Ishikawa (cell line): ENCODE data around the gene PTPRD.

ENCODE experiments used
- CEBPB ChIP-seq: IDR thresholded peaks from 2 replicates; pipeline ENCODE4 v1.6.1; 2012
- CREB1 ChIP-seq: IDR thresholded peaks from 2 replicates; pipeline ENCODE4 v1.6.1; 2012; ENCODE audit warnings: low read depth
- EGR1 ChIP-seq: IDR thresholded peaks from 2 replicates; pipeline ENCODE4 v1.6.1; 2012
- EP300 ChIP-seq: IDR thresholded peaks from 2 replicates; pipeline ENCODE4 v1.6.1; 2012; ENCODE audit warnings: borderline replicate concordance
- FOXM1 ChIP-seq: IDR thresholded peaks from 2 replicates; pipeline ENCODE4 v1.6.1; 2012; ENCODE audit warnings: low read depth, borderline replicate concordance
- MAX ChIP-seq: IDR thresholded peaks from 2 replicates; pipeline ENCODE4 v1.6.1; 2012
- NFIC ChIP-seq: IDR thresholded peaks from 2 replicates; pipeline ENCODE4 v1.6.1; 2012
- RAD21 ChIP-seq: IDR thresholded peaks from 2 replicates; pipeline ENCODE4 v1.6.1; 2012; ENCODE audit warnings: low read depth
- REST ChIP-seq: IDR thresholded peaks from 2 replicates; pipeline ENCODE4 v1.6.1; 2012; ENCODE audit warnings: low read depth, mild to moderate bottlenecking
- TAF1 ChIP-seq: IDR thresholded peaks from 2 replicates; pipeline ENCODE4 v1.6.1; 2012; ENCODE audit warnings: low read depth, mild to moderate bottlenecking
- TCF12 ChIP-seq: IDR thresholded peaks from 2 replicates; pipeline ENCODE4 v1.6.1; 2012; ENCODE audit warnings: low read depth
- TEAD4 ChIP-seq: IDR thresholded peaks from 2 replicates; pipeline ENCODE4 v1.6.1; 2012
- USF1 ChIP-seq: IDR thresholded peaks from 2 replicates; pipeline ENCODE4 v1.6.1; 2012
- YY1 ChIP-seq: IDR thresholded peaks from 2 replicates; pipeline ENCODE4 v1.6.1; 2012; ENCODE audit warnings: low read depth
- ZBTB7A ChIP-seq: IDR thresholded peaks from 2 replicates; pipeline ENCODE4 v1.6.1; 2012; ENCODE audit warnings: low read depth

PTPRD gene

GRCh38 chr9:10208691-10209069 lies 404.1 kb downstream of the PTPRD start:
- TF ChIP-seq RAD21 (no peak), CEBPB (no peak), USF1 (no peak), EGR1 (no peak), YY1 (no peak), NFIC (no peak), MAX (no peak), FOXM1 (no peak), EP300 (no peak), ZBTB7A (no peak), CREB1 (no peak), TEAD4 (no peak)

GRCh38 chr9:10204276-10204675 lies 408.5 kb downstream of the PTPRD start:
- TF ChIP-seq ZBTB7A: no peak
- no peak for TF ChIP-seq NFIC
- TF ChIP-seq EGR1: no peak
- no peak for TF ChIP-seq TEAD4
- no peak for TF ChIP-seq USF1
- no peak for TF ChIP-seq RAD21
- TF ChIP-seq TCF12: no peak
- no peak for TF ChIP-seq CREB1
- no peak for TF ChIP-seq EP300
- TF ChIP-seq YY1: no peak
- TF ChIP-seq TAF1: no peak
- TF ChIP-seq FOXM1: no peak
- TF ChIP-seq MAX: no peak
- TF ChIP-seq CEBPB: no peak
- no peak for TF ChIP-seq REST

- TF ChIP-seq TCF12 (no peak), REST (no peak), TEAD4 (no peak), CREB1 (no peak), MAX (no peak), ZBTB7A (no peak), CEBPB (no peak)
Observed at GRCh38 chr9:10173561-10173960, 439.2 kb downstream of the PTPRD start.

- no peak for TF ChIP-seq CEBPB
- TF ChIP-seq YY1: no peak
- no peak for TF ChIP-seq TCF12
- TF ChIP-seq RAD21: no peak
- TF ChIP-seq NFIC: no peak
- no peak for TF ChIP-seq TAF1
- TF ChIP-seq USF1: no peak
- no peak for TF ChIP-seq FOXM1
- TF ChIP-seq MAX: no peak
- TF ChIP-seq REST: no peak
- no peak for TF ChIP-seq CREB1
- TF ChIP-seq EGR1: no peak
- no peak for TF ChIP-seq ZBTB7A
- no peak for TF ChIP-seq EP300
- no peak for TF ChIP-seq TEAD4
Observed at GRCh38 chr9:10172476-10172875, 440.3 kb downstream of the PTPRD start.
